Osteocyte (in vitro differentiated cells): ENCODE measurements around the gene STING1. TPM values are rescaled to one million over a fixed set of nuclear protein-coding genes. Genes with fewer than 3 reads are reported as not detected.

ENCODE experiments used
- DNase-seq: peaks from one replicate; pipeline ENCODE4 v3.0.0; 2021; ENCODE audit warnings: mixed read lengths; ENCODE audit not compliant: unreplicated experiment; ENCODE audit errors: extremely low spot score
- H3K27ac Mint-ChIP-seq: one replicate; pipeline ENCODE4 v1.8.0; 2021; ENCODE audit warnings: mild to moderate bottlenecking, mixed read lengths; ENCODE audit not compliant: unreplicated experiment
- H3K27me3 Mint-ChIP-seq: one replicate; pipeline ENCODE4 v1.8.0; 2021; ENCODE audit warnings: mixed read lengths; ENCODE audit not compliant: unreplicated experiment
- H3K36me3 Mint-ChIP-seq: one replicate; pipeline ENCODE4 v1.8.0; 2021; ENCODE audit warnings: mixed read lengths; ENCODE audit not compliant: unreplicated experiment
- H3K4me1 Mint-ChIP-seq: one replicate; pipeline ENCODE4 v1.8.0; 2021; ENCODE audit warnings: mixed read lengths; ENCODE audit not compliant: unreplicated experiment
- H3K4me3 Mint-ChIP-seq: one replicate; pipeline ENCODE4 v1.8.0; 2021; ENCODE audit warnings: mild to moderate bottlenecking, moderate library complexity, mixed read lengths; ENCODE audit not compliant: unreplicated experiment
- H3K9me3 Mint-ChIP-seq: one replicate; pipeline ENCODE4 v1.8.0; 2021; ENCODE audit warnings: mixed read lengths; ENCODE audit not compliant: unreplicated experiment
- total RNA-seq: library from RNA; stranded (reverse); gene quantifications from 2 replicates; pipeline ENCODE4 v1.2.1, GENCODE V29; 2021
- TF ChIP-seq, protein P1 (sequence below): fragments of 200-600 bp; sonication (generic); IDR thresholded peaks from 2 replicates; pipeline ENCODE4 v1.5.0; 2021; ENCODE audit warnings: antibody characterized with exemption, mild to moderate bottlenecking, moderate library complexity

The STING1 gene
- total RNA-seq, 1 donor from 2014 or later, result 61.6 TPM

- Mint-ChIP-seq H3K27me3 (no peaks in the 10 kb centered on the region), H3K9me3 (no peaks in the 10 kb centered on the region), H3K4me1 (peaks cover 32% of the 10 kb centered on the region), H3K4me3 (no peak overlapping the region), H3K36me3 (peaks cover 5% of the 10 kb centered on the region), H3K27ac (peak overlapping the region; percentile 74)
- TF ChIP-seq, protein P1, sequence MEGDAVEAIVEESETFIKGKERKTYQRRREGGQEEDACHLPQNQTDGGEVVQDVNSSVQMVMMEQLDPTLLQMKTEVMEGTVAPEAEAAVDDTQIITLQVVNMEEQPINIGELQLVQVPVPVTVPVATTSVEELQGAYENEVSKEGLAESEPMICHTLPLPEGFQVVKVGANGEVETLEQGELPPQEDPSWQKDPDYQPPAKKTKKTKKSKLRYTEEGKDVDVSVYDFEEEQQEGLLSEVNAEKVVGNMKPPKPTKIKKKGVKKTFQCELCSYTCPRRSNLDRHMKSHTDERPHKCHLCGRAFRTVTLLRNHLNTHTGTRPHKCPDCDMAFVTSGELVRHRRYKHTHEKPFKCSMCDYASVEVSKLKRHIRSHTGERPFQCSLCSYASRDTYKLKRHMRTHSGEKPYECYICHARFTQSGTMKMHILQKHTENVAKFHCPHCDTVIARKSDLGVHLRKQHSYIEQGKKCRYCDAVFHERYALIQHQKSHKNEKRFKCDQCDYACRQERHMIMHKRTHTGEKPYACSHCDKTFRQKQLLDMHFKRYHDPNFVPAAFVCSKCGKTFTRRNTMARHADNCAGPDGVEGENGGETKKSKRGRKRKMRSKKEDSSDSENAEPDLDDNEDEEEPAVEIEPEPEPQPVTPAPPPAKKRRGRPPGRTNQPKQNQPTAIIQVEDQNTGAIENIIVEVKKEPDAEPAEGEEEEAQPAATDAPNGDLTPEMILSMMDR, result no peak
- DNase-seq, result no peak
Observed at GRCh38 chr5:139472386-139473030, 10.1 kb downstream of the STING1 start.

DNA sequence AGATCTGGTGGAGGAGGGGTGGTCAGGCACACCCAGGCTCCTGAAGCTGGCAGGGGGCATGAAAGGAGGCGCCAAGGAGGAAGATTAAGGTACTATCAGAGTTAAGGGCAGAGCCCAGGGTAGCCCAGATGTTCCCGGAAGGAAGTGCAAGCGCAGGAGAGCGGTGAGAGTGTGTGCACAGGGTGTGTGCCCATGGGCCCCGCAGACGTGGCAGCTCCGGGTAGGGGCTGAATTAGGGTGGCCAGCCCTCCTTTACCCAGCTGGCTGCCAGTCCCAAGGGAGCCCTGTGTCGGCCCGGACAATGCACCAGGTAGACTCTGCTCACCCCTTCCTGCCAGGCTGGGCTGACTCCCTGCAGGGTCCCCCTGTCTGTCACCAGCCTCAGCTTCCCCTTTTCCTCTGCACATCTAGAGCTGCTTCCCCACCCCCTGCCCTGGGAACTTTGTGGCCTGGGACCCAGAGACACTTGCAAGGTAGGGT is 11.7 kb downstream of the STING1 start, which contains the start of gene SMIM33:
TSS of gene SMIM33 (plus strand) at position 184 of the 480 bp plus-strand sequence. CDS start at position 302, 118 bp downstream.
- no peak for DNase-seq
- Mint-ChIP-seq H3K27ac (no peak within 1 kb of the TSS), H3K27me3 (no peaks in the 10 kb centered on the region), H3K4me3 (no peak within 1 kb of the TSS), H3K4me1 (peaks cover 32% of the 10 kb centered on the region), H3K9me3 (no peaks in the 10 kb centered on the region), H3K36me3 (peaks cover 5% of the 10 kb centered on the region)
- TF ChIP-seq, protein P1, result no peak

- no peak overlapping the region for H3K4me3 Mint-ChIP-seq
- no peaks in the 10 kb centered on the region for H3K9me3 Mint-ChIP-seq
- H3K4me1 Mint-ChIP-seq, result peaks cover 17% of the 10 kb centered on the region
- no peak overlapping the region for H3K27ac Mint-ChIP-seq
- H3K27me3 Mint-ChIP-seq, result no peaks in the 10 kb centered on the region
- no peaks in the 10 kb centered on the region for H3K36me3 Mint-ChIP-seq
- no peak for DNase-seq
- TF ChIP-seq, protein P1, result no peak
Observed at GRCh38 chr5:139468421-139468931, 14.1 kb downstream of the STING1 start.

GRCh38 chr5:139462586-139463276 is 19.8 kb downstream of the STING1 start, which contains the start of gene ECSCR:
ECSCR (minus strand) TSS chr5:139462743; CDS start chr5:139462670, 73 bp downstream.
- Mint-ChIP-seq H3K27me3 (no peaks in the 10 kb centered on the region), H3K27ac (peak within 1 kb of the TSS; percentile 18), H3K36me3 (no peaks in the 10 kb centered on the region), H3K4me1 (peaks cover 41% of the 10 kb centered on the region), H3K9me3 (no peaks in the 10 kb centered on the region), H3K4me3 (no peak within 1 kb of the TSS)
- no peak for DNase-seq
- TF ChIP-seq, protein P1, result no peak

GRCh38 chr5:139461698-139462097 is 20.9 kb downstream of the STING1 start:
- TF ChIP-seq, protein P1, result no peak
- Mint-ChIP-seq H3K36me3 (no peaks in the 10 kb centered on the region), H3K4me1 (peaks cover 41% of the 10 kb centered on the region), H3K27me3 (no peaks in the 10 kb centered on the region), H3K9me3 (no peaks in the 10 kb centered on the region), H3K27ac (peak overlapping the region; percentile 18), H3K4me3 (no peak overlapping the region)
- no peak for DNase-seq
